ENCODE measurements around the gene CHCHD5.
"Not testable (repeated sequence)": the region's sequence is repeated elsewhere in the genome, so short reads cannot be mapped to it uniquely, and the experiment has no call there.

The CHCHD5 gene

GRCh38 chr2:112584134-112584890, at the start of gene CHCHD5:
TSS of gene CHCHD5 (plus strand) at chr2:112584609. CDS start at chr2:112584648, 39 bp downstream.
- peak; percentile 95 for FAIRE-seq

GRCh38 chr2:112534826-112535225, 49.6 kb upstream of the CHCHD5 start:
- FAIRE-seq, result no peak
- DNase-seq (ENCODE audit: low spot score), result no peak

More at GRCh38 chr2:112584134-112584890, at the start of gene CHCHD5:
- DNase-seq (ENCODE audit: low spot score), result peak; percentile 96

GRCh38 chr2:112536665-112537064, 47.7 kb upstream of the CHCHD5 start:
- DNase-seq (ENCODE audit: low spot score); FAIRE-seq: not testable (repeated sequence)

GRCh38 chr2:112539306-112539705, 45.1 kb upstream of the CHCHD5 start:
- DNase-seq (ENCODE audit: low spot score), result no peak
- no peak for FAIRE-seq

GRCh38 chr2:112540906-112541305, 43.5 kb upstream of the CHCHD5 start:
- no peak for FAIRE-seq

GRCh38 chr2:112541315-112542122, 42.9 kb upstream of the CHCHD5 start:
- FAIRE-seq, result no peak
- peak; percentile 90 for DNase-seq (ENCODE audit: low spot score)

More at GRCh38 chr2:112540906-112541305, 43.5 kb upstream of the CHCHD5 start:
- DNase-seq (ENCODE audit: low spot score), result no peak

GRCh38 chr2:112542123-112542983, 42.1 kb upstream of the CHCHD5 start, which contains the start of gene POLR1B:
TSS of gene POLR1B (plus strand) at chr2:112542465. CDS start at chr2:112542495, 30 bp downstream.
- peak; percentile 59 for FAIRE-seq
- peak; percentile 93 for DNase-seq (ENCODE audit: low spot score)

GRCh38 chr2:112542984-112543661, 41.3 kb upstream of the CHCHD5 start:
- peak; percentile 35 for DNase-seq (ENCODE audit: low spot score)
- peak; percentile 27 for FAIRE-seq

- DNase-seq (ENCODE audit: low spot score) (no peak), FAIRE-seq (no peak)
Observed at GRCh38 chr2:112547333-112547732, 37.1 kb upstream of the CHCHD5 start.

- DNase-seq (ENCODE audit: low spot score) (no peak), FAIRE-seq (no peak)
Observed at GRCh38 chr2:112548980-112549379, 35.4 kb upstream of the CHCHD5 start.

GRCh38 chr2:112566104-112566503, 18.3 kb upstream of the CHCHD5 start:
- no peak for DNase-seq (ENCODE audit: low spot score)
- FAIRE-seq, result no peak

- not testable (repeated sequence) for FAIRE-seq; DNase-seq (ENCODE audit: low spot score)
Observed at GRCh38 chr2:112566508-112566907, 17.9 kb upstream of the CHCHD5 start.

- FAIRE-seq, result no peak
- DNase-seq (ENCODE audit: low spot score), result no peak
Observed at GRCh38 chr2:112572005-112572404, 12.4 kb upstream of the CHCHD5 start.

- no peak for DNase-seq (ENCODE audit: low spot score)
- FAIRE-seq, result no peak
Observed at GRCh38 chr2:112577756-112578155, 6.7 kb upstream of the CHCHD5 start.

GRCh38 chr2:112579241-112579640, 5.2 kb upstream of the CHCHD5 start:
- FAIRE-seq (no peak), DNase-seq (ENCODE audit: low spot score) (no peak)

GRCh38 chr2:112580084-112580483, 4.3 kb upstream of the CHCHD5 start:
- DNase-seq (ENCODE audit: low spot score) (no peak), FAIRE-seq (no peak)

GRCh38 chr2:112582314-112582746, 2.1 kb upstream of the CHCHD5 start:
- DNase-seq (ENCODE audit: low spot score) (peak; percentile 46), FAIRE-seq (no peak)

GRCh38 chr2:112583497-112584133, 794 bp upstream of the CHCHD5 start:
- no peak for FAIRE-seq
- DNase-seq (ENCODE audit: low spot score), result peak; percentile 38

GRCh38 chr2:112584891-112585250, 462 bp downstream of the CHCHD5 start:
- no peak for FAIRE-seq
- no peak for DNase-seq (ENCODE audit: low spot score)

- no peak for FAIRE-seq
- no peak for DNase-seq (ENCODE audit: low spot score)
Observed at GRCh38 chr2:112585400-112585799, 991 bp downstream of the CHCHD5 start.

All from urothelium cell line (cell line).